ENCODE results near the gene CALML4.
A peak's percentile ranks its signal among the peaks of the same experiment; 100 is the strongest.
"Not testable (repeated sequence)": the region's sequence is repeated elsewhere in the genome, so short reads cannot be mapped to it uniquely, and the experiment has no call there.

CALML4 gene

DNA sequence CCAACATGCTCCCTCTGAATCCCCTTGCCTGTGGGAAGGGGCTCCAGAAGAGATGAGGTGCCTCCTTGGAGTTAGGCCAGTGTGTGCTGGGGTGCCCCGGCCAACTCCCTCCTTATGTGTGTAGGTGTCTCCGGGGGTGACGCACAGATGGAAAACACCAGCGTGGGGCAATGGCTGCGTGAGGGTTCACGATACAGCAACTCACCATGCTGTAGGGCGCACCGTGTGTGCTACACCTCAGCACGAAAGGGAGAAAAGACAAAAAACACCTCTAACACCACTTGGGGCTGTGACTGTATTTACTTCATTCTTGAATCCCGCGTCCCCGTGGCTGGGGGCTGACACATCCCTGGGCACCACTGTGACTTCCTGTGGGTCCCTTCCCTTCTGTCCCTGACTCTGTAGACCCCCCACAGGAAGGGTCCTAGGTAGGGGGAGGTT lies 1.6 kb upstream of the CALML4 start:
- H3K4me1 Mint-ChIP-seq: peaks cover 15% of the 10 kb centered on the region
- H3K27me3 Mint-ChIP-seq: no peaks in the 10 kb centered on the region
- DNase-seq (no peak), ATAC-seq (no peak)
- no peak overlapping the region for H3K27ac Mint-ChIP-seq
- H3K36me3 Mint-ChIP-seq (ENCODE audit: low read depth): peaks cover 1% of the 10 kb centered on the region
- no peaks in the 10 kb centered on the region for H3K9me3 Mint-ChIP-seq
- no peak overlapping the region for H3K4me3 Mint-ChIP-seq

GRCh38 chr15:68205954-68206539 lies 915 bp upstream of the CALML4 start:
- Mint-ChIP-seq H3K4me1 (peaks cover 15% of the 10 kb centered on the region), H3K9me3 (no peaks in the 10 kb centered on the region), H3K27me3 (no peaks in the 10 kb centered on the region), H3K36me3 (ENCODE audit: low read depth) (peaks cover 1% of the 10 kb centered on the region), H3K4me3 (no peak overlapping the region), H3K27ac (no peak overlapping the region)
- ATAC-seq: no peak
- DNase-seq: no peak

- DNase-seq: no peak
Observed at GRCh38 chr15:68205558-68205944, 419 bp upstream of the CALML4 start.

DNA sequence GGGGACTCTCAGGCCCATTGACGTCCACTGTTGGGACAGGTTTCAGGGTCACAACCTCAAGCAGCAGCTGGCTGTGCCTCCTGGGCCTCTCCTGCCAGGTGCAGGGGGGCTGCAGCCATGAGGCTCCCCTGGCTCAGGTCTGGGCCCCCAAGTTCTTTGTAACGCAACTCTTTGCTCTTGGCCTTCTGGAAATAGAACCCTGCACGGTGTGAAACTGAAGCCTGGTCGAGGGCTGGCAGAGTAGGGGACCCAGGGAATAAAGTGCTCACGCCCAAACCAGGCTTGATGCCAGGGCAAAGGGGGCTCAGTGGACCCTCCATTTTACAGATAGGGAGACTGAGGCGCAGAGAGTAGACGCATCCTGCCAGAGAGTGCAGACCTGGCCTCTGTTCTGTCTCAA lies 771 bp downstream of the CALML4 start:
- H3K27me3 Mint-ChIP-seq: no peaks in the 10 kb centered on the region
- no peak overlapping the region for H3K4me3 Mint-ChIP-seq
- DNase-seq: no peak
- H3K9me3 Mint-ChIP-seq: no peaks in the 10 kb centered on the region
- H3K4me1 Mint-ChIP-seq: peaks cover 5% of the 10 kb centered on the region
- ATAC-seq: no peak
- H3K27ac Mint-ChIP-seq: no peak overlapping the region
- H3K36me3 Mint-ChIP-seq (ENCODE audit: low read depth): peaks cover 2% of the 10 kb centered on the region

More at GRCh38 chr15:68205558-68205944, 419 bp upstream of the CALML4 start:
- H3K9me3 Mint-ChIP-seq: no peaks in the 10 kb centered on the region
- no peak overlapping the region for H3K4me3 Mint-ChIP-seq
- peaks cover 15% of the 10 kb centered on the region for H3K4me1 Mint-ChIP-seq
- H3K27ac Mint-ChIP-seq: no peak overlapping the region
- ATAC-seq: no peak
- no peaks in the 10 kb centered on the region for H3K27me3 Mint-ChIP-seq
- H3K36me3 Mint-ChIP-seq (ENCODE audit: low read depth): peaks cover 1% of the 10 kb centered on the region

DNA sequence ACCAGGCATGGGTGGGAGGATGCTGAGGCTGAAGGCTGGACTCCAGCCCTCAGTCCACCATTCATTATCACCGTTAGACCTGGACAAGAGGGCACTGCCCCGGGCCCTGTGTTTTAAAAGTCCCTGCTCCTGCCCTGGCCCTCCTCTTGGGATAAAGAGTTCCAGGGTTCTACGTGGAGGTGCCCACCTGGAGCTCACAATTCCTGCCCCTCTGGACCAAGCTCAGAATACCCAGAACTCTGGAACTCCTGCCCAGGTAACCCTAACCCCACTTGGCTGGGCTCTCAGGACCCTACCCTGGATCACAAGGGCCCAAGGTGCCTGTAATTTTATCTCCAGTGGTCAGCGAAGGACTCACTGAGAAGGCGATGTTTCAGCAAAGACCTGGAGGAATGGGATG lies 1.2 kb downstream of the CALML4 start:
- H3K9me3 Mint-ChIP-seq: no peaks in the 10 kb centered on the region
- no peak overlapping the region for H3K4me3 Mint-ChIP-seq
- DNase-seq (no peak), ATAC-seq (no peak)
- peaks cover 5% of the 10 kb centered on the region for H3K4me1 Mint-ChIP-seq
- no peaks in the 10 kb centered on the region for H3K27me3 Mint-ChIP-seq
- H3K27ac Mint-ChIP-seq: no peak overlapping the region
- H3K36me3 Mint-ChIP-seq (ENCODE audit: low read depth): peaks cover 2% of the 10 kb centered on the region

GRCh38 chr15:68203486-68203885 lies 1.6 kb downstream of the CALML4 start:
- no peaks in the 10 kb centered on the region for H3K9me3 Mint-ChIP-seq
- peaks cover under 1% of the 10 kb centered on the region for H3K4me1 Mint-ChIP-seq
- ATAC-seq: no peak
- no peaks in the 10 kb centered on the region for H3K27me3 Mint-ChIP-seq
- H3K4me3 Mint-ChIP-seq: no peak overlapping the region
- no peak for DNase-seq
- H3K36me3 Mint-ChIP-seq (ENCODE audit: low read depth): peaks cover 2% of the 10 kb centered on the region
- no peak overlapping the region for H3K27ac Mint-ChIP-seq

GRCh38 chr15:68202994-68203393 lies 2.1 kb downstream of the CALML4 start:
- not testable (repeated sequence) for H3K27ac Mint-ChIP-seq; ATAC-seq; H3K4me1 Mint-ChIP-seq; H3K9me3 Mint-ChIP-seq; H3K4me3 Mint-ChIP-seq; H3K36me3 Mint-ChIP-seq (ENCODE audit: low read depth); DNase-seq; H3K27me3 Mint-ChIP-seq

DNA sequence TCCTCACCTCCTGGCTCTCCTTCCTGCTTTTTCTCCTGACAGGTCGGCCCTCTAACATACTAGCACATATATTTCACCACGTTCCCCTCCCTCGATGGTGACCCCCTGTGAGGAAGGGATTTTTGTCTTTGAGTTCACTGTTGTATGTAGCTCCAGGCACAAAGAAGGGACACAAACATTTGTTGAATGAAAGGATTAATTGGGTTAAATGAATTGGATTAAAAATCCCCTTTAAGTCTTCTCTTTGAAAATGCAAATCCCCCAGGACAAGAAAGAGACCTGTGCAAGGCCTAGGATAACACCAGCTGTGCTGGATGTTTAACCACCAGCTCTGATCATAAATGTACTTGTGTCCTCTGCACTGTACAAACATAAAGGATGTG lies 3.3 kb downstream of the CALML4 start:
- peak overlapping the region; percentile 4 for H3K27ac Mint-ChIP-seq
- H3K4me3 Mint-ChIP-seq: no peak overlapping the region
- H3K9me3 Mint-ChIP-seq: no peaks in the 10 kb centered on the region
- DNase-seq (no peak), ATAC-seq (no peak)
- peaks cover 4% of the 10 kb centered on the region for H3K36me3 Mint-ChIP-seq (ENCODE audit: low read depth)
- H3K27me3 Mint-ChIP-seq: no peaks in the 10 kb centered on the region
- H3K4me1 Mint-ChIP-seq: no peaks in the 10 kb centered on the region

- no peaks in the 10 kb centered on the region for H3K9me3 Mint-ChIP-seq
- H3K4me1 Mint-ChIP-seq: no peaks in the 10 kb centered on the region
- no peaks in the 10 kb centered on the region for H3K27me3 Mint-ChIP-seq
- no peak overlapping the region for H3K4me3 Mint-ChIP-seq
- ATAC-seq (no peak), DNase-seq (no peak)
- H3K36me3 Mint-ChIP-seq (ENCODE audit: low read depth): peaks cover 4% of the 10 kb centered on the region
- peak overlapping the region; percentile 4 for H3K27ac Mint-ChIP-seq
Observed at GRCh38 chr15:68201153-68201878, 3.8 kb downstream of the CALML4 start.

GRCh38 chr15:68200016-68200861 lies 4.9 kb downstream of the CALML4 start:
- no peaks in the 10 kb centered on the region for H3K27me3 Mint-ChIP-seq
- H3K9me3 Mint-ChIP-seq: no peaks in the 10 kb centered on the region
- ATAC-seq (no peak), DNase-seq (no peak)
- H3K36me3 Mint-ChIP-seq (ENCODE audit: low read depth): peaks cover 4% of the 10 kb centered on the region
- H3K4me1 Mint-ChIP-seq: no peaks in the 10 kb centered on the region
- no peak overlapping the region for H3K27ac Mint-ChIP-seq
- H3K4me3 Mint-ChIP-seq: no peak overlapping the region

- H3K27me3 Mint-ChIP-seq: no peaks in the 10 kb centered on the region
- no peaks in the 10 kb centered on the region for H3K4me1 Mint-ChIP-seq
- peaks cover 4% of the 10 kb centered on the region for H3K36me3 Mint-ChIP-seq (ENCODE audit: low read depth)
- peak overlapping the region; percentile 52 for H3K27ac Mint-ChIP-seq
- no peak for ATAC-seq
- no peak for DNase-seq
- H3K9me3 Mint-ChIP-seq: no peaks in the 10 kb centered on the region
- H3K4me3 Mint-ChIP-seq: no peak overlapping the region
Observed at GRCh38 chr15:68199340-68199739, 5.8 kb downstream of the CALML4 start.

- DNase-seq: no peak
- no peaks in the 10 kb centered on the region for H3K9me3 Mint-ChIP-seq
- H3K36me3 Mint-ChIP-seq (ENCODE audit: low read depth): peaks cover 15% of the 10 kb centered on the region
- no peaks in the 10 kb centered on the region for H3K27me3 Mint-ChIP-seq
- no peak overlapping the region for H3K4me3 Mint-ChIP-seq
- ATAC-seq: no peak
- no peak overlapping the region for H3K27ac Mint-ChIP-seq
- no peaks in the 10 kb centered on the region for H3K4me1 Mint-ChIP-seq
Observed at GRCh38 chr15:68197661-68198437, 7.3 kb downstream of the CALML4 start.

GRCh38 chr15:68197170-68197492 lies 8.0 kb downstream of the CALML4 start:
- ATAC-seq: no peak
- Mint-ChIP-seq H3K4me3 (no peak overlapping the region), H3K4me1 (no peaks in the 10 kb centered on the region), H3K36me3 (ENCODE audit: low read depth) (peaks cover 15% of the 10 kb centered on the region), H3K9me3 (no peaks in the 10 kb centered on the region), H3K27ac (no peak overlapping the region), H3K27me3 (no peaks in the 10 kb centered on the region)
- no peak for DNase-seq

DNA sequence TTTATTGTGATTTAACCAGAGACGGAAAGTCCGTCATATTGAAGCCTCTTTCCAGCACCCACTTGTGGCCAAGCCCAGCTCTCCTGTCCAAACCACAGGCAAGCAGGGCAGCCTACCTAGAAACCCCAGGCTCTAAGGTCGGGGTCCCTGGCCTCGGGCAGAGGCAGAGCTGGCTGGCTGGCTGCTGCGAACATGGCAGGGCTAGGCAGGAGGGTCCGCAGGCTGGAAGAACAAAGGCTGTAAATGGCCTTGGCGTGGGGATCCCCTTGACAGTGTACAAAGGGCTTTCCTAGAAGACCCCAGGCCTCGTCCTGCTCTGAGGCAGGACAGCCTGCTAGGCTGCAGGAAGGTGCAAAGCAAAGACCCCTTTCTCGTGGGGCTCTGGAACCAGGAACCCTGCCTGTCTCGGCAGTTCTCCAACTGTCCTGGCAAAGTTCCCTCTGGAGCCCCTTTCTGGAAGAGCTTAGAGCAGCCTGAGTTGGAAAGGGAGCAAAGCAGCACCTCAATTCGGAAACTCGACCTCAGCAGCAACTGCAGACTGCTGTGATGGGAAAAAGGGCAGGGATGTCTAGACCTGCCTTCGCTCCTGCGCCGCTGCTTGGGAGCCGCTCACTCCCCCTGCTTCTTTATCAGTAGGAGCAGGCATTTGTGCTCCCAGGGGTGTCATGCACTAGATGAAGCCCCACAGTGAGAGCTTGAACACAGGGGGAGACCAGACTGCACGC lies 8.5 kb downstream of the CALML4 start:
- no peaks in the 10 kb centered on the region for H3K9me3 Mint-ChIP-seq
- no peak for ATAC-seq
- no peak overlapping the region for H3K4me3 Mint-ChIP-seq
- peaks cover 15% of the 10 kb centered on the region for H3K36me3 Mint-ChIP-seq (ENCODE audit: low read depth)
- no peak overlapping the region for H3K27ac Mint-ChIP-seq
- no peak for DNase-seq
- no peaks in the 10 kb centered on the region for H3K27me3 Mint-ChIP-seq
- H3K4me1 Mint-ChIP-seq: no peaks in the 10 kb centered on the region
